ENCODE measurements around the gene HSPB3. TPM values are rescaled to one million over a fixed set of nuclear protein-coding genes. Genes with fewer than 3 reads are reported as not detected.

Gene HSPB3
- total and polyA plus RNA-seq, 2 of the 8 experiments (the other 6 are each of a cell fraction or from before 2014, with no cell fraction given), result not detected

DNA sequence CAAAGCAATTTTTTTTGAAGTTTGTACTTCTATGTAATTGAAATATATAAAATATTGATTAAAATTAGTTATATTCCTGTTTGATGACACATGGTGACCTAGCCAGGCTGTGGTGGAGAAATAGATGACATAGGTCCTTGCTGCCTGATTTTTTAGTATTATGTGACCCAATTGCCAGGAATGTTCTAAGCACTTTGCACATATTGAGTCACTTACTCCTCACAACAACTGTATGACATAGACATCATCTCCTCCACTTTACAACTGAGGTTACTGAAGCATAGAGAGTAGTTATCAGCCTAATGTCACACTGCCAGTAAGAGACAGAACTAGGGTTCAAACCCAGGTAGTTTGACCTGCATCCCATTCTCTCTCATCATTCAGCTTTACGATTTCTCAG, 35.8 kb downstream of the HSPB3 start (continued):
- TF ChIP-seq, protein P1, sequence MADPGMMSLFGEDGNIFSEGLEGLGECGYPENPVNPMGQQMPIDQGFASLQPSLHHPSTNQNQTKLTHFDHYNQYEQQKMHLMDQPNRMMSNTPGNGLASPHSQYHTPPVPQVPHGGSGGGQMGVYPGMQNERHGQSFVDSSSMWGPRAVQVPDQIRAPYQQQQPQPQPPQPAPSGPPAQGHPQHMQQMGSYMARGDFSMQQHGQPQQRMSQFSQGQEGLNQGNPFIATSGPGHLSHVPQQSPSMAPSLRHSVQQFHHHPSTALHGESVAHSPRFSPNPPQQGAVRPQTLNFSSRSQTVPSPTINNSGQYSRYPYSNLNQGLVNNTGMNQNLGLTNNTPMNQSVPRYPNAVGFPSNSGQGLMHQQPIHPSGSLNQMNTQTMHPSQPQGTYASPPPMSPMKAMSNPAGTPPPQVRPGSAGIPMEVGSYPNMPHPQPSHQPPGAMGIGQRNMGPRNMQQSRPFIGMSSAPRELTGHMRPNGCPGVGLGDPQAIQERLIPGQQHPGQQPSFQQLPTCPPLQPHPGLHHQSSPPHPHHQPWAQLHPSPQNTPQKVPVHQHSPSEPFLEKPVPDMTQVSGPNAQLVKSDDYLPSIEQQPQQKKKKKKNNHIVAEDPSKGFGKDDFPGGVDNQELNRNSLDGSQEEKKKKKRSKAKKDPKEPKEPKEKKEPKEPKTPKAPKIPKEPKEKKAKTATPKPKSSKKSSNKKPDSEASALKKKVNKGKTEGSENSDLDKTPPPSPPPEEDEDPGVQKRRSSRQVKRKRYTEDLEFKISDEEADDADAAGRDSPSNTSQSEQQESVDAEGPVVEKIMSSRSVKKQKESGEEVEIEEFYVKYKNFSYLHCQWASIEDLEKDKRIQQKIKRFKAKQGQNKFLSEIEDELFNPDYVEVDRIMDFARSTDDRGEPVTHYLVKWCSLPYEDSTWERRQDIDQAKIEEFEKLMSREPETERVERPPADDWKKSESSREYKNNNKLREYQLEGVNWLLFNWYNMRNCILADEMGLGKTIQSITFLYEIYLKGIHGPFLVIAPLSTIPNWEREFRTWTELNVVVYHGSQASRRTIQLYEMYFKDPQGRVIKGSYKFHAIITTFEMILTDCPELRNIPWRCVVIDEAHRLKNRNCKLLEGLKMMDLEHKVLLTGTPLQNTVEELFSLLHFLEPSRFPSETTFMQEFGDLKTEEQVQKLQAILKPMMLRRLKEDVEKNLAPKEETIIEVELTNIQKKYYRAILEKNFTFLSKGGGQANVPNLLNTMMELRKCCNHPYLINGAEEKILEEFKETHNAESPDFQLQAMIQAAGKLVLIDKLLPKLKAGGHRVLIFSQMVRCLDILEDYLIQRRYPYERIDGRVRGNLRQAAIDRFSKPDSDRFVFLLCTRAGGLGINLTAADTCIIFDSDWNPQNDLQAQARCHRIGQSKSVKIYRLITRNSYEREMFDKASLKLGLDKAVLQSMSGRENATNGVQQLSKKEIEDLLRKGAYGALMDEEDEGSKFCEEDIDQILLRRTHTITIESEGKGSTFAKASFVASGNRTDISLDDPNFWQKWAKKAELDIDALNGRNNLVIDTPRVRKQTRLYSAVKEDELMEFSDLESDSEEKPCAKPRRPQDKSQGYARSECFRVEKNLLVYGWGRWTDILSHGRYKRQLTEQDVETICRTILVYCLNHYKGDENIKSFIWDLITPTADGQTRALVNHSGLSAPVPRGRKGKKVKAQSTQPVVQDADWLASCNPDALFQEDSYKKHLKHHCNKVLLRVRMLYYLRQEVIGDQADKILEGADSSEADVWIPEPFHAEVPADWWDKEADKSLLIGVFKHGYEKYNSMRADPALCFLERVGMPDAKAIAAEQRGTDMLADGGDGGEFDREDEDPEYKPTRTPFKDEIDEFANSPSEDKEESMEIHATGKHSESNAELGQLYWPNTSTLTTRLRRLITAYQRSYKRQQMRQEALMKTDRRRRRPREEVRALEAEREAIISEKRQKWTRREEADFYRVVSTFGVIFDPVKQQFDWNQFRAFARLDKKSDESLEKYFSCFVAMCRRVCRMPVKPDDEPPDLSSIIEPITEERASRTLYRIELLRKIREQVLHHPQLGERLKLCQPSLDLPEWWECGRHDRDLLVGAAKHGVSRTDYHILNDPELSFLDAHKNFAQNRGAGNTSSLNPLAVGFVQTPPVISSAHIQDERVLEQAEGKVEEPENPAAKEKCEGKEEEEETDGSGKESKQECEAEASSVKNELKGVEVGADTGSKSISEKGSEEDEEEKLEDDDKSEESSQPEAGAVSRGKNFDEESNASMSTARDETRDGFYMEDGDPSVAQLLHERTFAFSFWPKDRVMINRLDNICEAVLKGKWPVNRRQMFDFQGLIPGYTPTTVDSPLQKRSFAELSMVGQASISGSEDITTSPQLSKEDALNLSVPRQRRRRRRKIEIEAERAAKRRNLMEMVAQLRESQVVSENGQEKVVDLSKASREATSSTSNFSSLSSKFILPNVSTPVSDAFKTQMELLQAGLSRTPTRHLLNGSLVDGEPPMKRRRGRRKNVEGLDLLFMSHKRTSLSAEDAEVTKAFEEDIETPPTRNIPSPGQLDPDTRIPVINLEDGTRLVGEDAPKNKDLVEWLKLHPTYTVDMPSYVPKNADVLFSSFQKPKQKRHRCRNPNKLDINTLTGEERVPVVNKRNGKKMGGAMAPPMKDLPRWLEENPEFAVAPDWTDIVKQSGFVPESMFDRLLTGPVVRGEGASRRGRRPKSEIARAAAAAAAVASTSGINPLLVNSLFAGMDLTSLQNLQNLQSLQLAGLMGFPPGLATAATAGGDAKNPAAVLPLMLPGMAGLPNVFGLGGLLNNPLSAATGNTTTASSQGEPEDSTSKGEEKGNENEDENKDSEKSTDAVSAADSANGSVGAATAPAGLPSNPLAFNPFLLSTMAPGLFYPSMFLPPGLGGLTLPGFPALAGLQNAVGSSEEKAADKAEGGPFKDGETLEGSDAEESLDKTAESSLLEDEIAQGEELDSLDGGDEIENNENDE (IDR thresholded peaks at IDR 0.05; ENCODE audit: insufficient replicate concordance, low read length), result no peak
- TF ChIP-seq CHD1 (IDR thresholded peaks at IDR 0.05; ENCODE audit: low read depth, low read length), result no peak
- TF ChIP-seq ZNF274 (IDR thresholded peaks at IDR 0.05; ENCODE audit: borderline replicate concordance, extremely low read depth, low read length), result no peak
- no peak for TF ChIP-seq JUN (IDR thresholded peaks at IDR 0.05; ENCODE audit: low read depth, low read length)
- TF ChIP-seq, protein P2, sequence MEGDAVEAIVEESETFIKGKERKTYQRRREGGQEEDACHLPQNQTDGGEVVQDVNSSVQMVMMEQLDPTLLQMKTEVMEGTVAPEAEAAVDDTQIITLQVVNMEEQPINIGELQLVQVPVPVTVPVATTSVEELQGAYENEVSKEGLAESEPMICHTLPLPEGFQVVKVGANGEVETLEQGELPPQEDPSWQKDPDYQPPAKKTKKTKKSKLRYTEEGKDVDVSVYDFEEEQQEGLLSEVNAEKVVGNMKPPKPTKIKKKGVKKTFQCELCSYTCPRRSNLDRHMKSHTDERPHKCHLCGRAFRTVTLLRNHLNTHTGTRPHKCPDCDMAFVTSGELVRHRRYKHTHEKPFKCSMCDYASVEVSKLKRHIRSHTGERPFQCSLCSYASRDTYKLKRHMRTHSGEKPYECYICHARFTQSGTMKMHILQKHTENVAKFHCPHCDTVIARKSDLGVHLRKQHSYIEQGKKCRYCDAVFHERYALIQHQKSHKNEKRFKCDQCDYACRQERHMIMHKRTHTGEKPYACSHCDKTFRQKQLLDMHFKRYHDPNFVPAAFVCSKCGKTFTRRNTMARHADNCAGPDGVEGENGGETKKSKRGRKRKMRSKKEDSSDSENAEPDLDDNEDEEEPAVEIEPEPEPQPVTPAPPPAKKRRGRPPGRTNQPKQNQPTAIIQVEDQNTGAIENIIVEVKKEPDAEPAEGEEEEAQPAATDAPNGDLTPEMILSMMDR (IDR thresholded peaks at IDR 0.05; ENCODE audit: control extremely low read depth in 1 of 3, insufficient read depth in 1 of 3, low read depth in 1 of 3, low read length in 3 of 3), result no peak
- TF ChIP-seq MAFK (IDR thresholded peaks at IDR 0.05; ENCODE audit: low read depth, low read length), result no peak
- TF ChIP-seq POU5F1 (IDR thresholded peaks at IDR 0.05; ENCODE audit: low read depth, low read length), result no peak
- TF ChIP-seq RFX5 (IDR thresholded peaks at IDR 0.05; ENCODE audit: borderline replicate concordance, low read depth, low read length), result no peak
- TF ChIP-seq ASH2L (IDR thresholded peaks at IDR 0.05; ENCODE audit: low read length), result no peak

Measured in H1 (cell line).